ENCODE results near the gene NR4A1. TPM values are rescaled to one million over a fixed set of nuclear protein-coding genes. Genes with fewer than 3 reads are reported as not detected.

The NR4A1 gene
- total and polyA plus RNA-seq, 10 of the 15 experiments (the other 5 are each of a cell fraction or from before 2014, with no cell fraction given) = 0.05 to 7.9 (median 2.2) TPM; not detected in 1

- TF ChIP-seq ATF2 (IDR thresholded peaks at IDR 0.05; ENCODE audit: low read length) (no peak), RB1 (IDR thresholded peaks at IDR 0.05; ENCODE audit: borderline replicate concordance) (0 out of 2 replicates have a peak, but pooled peaks have one; percentile 6), MAX (IDR thresholded peaks at IDR 0.05; ENCODE audit: low read depth, low read length) (no peak), BMI1 (IDR thresholded peaks at IDR 0.05; ENCODE audit: borderline replicate concordance) (0 out of 2 replicates have a peak, but pooled peaks have one; percentile 13), CHD2 (IDR thresholded peaks at IDR 0.05; ENCODE audit: borderline replicate concordance, low read depth, low read length) (0 out of 2 replicates have a peak, but pooled peaks have one; percentile 15), ATF3 (IDR thresholded peaks at IDR 0.05; ENCODE audit: borderline replicate concordance, extremely low read depth, low read depth, low read length) (no peak), ZBTB40 (IDR thresholded peaks at IDR 0.05; ENCODE audit: borderline replicate concordance) (peak; percentile 55; the same call in 1 of the 2 replicates), JUNB (IDR thresholded peaks at IDR 0.05) (no peak), POLR2AphosphoS2 (IDR thresholded peaks at IDR 0.05; ENCODE audit: low read depth, low read length) (no peak)
- SMC1A ChIA-PET (ENCODE audit: uncharacterized antibody, unreplicated experiment) = interaction anchor here (1.1 to 13.7 kb wide), 9 partner anchors 8 to 87 kb away, joined by 3 to 322 read pairs (median 12); partner anchors contain the start of genes ATG101 and NR4A1
- Histone ChIP-seq H3K27me3 (replicated peaks in 1 of 2; ENCODE audit: control insufficient read depth in 2 of 2, insufficient read depth in 2 of 2, low read length in 1 of 2) (no peaks in the 10 kb centered on the region; a peak in 1 of 4 replicates), H3K4me2 (ENCODE audit: control insufficient read depth, insufficient read depth) (peak overlapping the region; percentile 88), H3K4me1 (ENCODE audit: control insufficient read depth, insufficient read depth, low read length) (peaks cover 17% of the 10 kb centered on the region), H2AFZ (ENCODE audit: control insufficient read depth, low read depth, low read length) (peak overlapping the region; percentile 64), H3K79me2 (ENCODE audit: control insufficient read depth, insufficient read depth, low read length) (no peaks in the 10 kb centered on the region), H4K20me1 (ENCODE audit: control insufficient read depth, insufficient read depth) (no peaks in the 10 kb centered on the region), H3K9ac (ENCODE audit: control insufficient read depth, insufficient read depth, low read length) (peak overlapping the region; percentile 56), H3K9me3 (replicated peaks; ENCODE audit: control insufficient read depth, insufficient read depth, low read length) (no peaks in the 10 kb centered on the region), H3K4me3 (peak overlapping the region; percentile 51; the same call in 1 of the 2 replicates), H3K36me3 (ENCODE audit: control insufficient read depth in 2 of 2, insufficient read depth in 2 of 2, low read length in 1 of 2) (no peaks in the 10 kb centered on the region), H3K27ac (ENCODE audit: control insufficient read depth, insufficient read depth) (no peak overlapping the region)
- FAIRE-seq (no peak), ATAC-seq (no peak), DNase-seq (ENCODE audit: low read depth, low spot score) (no peak)
- RAD21 ChIA-PET (ENCODE audit: unreplicated experiment) = interaction anchor here (1.2 to 4.0 kb wide), 11 partner anchors 8 to 88 kb away, joined by 4 to 35 read pairs (median 8); partner anchors contain the start of gene ATG101
- POLR2A ChIA-PET = interaction anchor here (0.6 to 6.0 kb wide), 10 partner anchors 14 to 1254 kb away, joined by 3 to 24 read pairs (median 5); partner anchors contain the start of genes ATG101 and NR4A1
- in situ Hi-C loops (cut with MboI) = no loop called here
- intact Hi-C loops (cut with micrococcal nuclease; ENCODE audit: unreplicated experiment) = no loop called here
- BruUV-seq (replicated peaks) = TSS peak; percentile 89
- CTCF ChIA-PET = interaction anchor here (1.0 to 15.6 kb wide), 15 partner anchors 8 to 245 kb away, joined by 3 to 622 read pairs (median 6); partner anchors contain the start of genes NR4A1 and SMIM41
- 28% methylated on average over 13 of the region's 13 CpGs for WGBS (ENCODE audit: insufficient coverage, insufficient replicate concordance, low lambda C conversion rate, missing lambda C conversion rate)
Measured at GRCh38 chr12:52033446-52034140, 17.6 kb upstream of the NR4A1 start.
